HG03342 (cell line): ENCODE data around the gene RRAS2.

ENCODE experiments used
- ATAC-seq: cut with Tn5 transposase; IDR thresholded peaks from one replicate; pipeline ENCODE4 v1.9.1; 2021; ENCODE audit warnings: mild to moderate bottlenecking, moderate library complexity; ENCODE audit not compliant: unreplicated experiment

RRAS2 gene

DNA sequence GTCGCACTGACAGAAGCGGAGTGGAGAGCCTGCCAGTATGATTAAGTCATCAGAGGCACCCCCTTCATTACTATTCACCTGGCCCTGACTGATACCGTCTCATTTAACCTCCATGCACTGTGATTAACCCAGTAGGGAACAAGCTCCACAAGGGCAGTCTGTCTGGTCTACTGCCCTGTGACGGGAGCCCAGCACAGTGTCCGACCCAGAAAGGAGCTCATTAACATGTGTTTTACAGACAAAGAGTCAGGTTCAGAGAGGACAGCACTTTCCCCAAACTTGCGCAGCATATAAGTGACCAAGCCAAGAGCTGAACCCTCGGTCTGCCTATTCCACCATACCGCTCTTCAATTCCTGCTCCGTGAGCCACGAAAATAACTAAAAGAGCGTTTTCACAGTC is 129.5 kb downstream of the RRAS2 start:
- no peak for ATAC-seq

DNA sequence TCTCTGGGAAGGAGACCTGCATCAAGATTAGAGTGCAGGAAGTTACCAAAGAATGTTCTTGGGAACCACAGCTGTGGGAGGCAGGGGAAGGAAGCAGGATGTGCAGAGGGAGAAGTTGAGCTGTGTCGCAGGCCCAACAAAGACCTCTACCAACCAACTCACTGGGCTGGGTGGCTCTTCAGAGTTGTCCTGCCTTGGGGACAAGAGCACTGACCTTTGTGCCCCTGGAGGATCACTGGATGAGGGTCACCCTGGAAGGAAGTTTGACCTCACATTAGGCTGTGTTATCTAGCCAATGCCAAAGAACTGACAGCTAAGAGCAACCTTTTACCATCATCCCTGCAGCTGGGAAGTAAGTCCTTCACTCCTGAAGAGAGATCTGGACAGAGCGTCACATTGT is 130.6 kb downstream of the RRAS2 start:
- no peak for ATAC-seq
